ENCODE data around the gene MARCHF9. TPM values are rescaled to one million over a fixed set of nuclear protein-coding genes. Genes with fewer than 3 reads are reported as not detected.

MARCHF9 gene
- polyA plus RNA-seq, 3 donors = 17.7 to 24.1 (median 23.4) TPM

DNA sequence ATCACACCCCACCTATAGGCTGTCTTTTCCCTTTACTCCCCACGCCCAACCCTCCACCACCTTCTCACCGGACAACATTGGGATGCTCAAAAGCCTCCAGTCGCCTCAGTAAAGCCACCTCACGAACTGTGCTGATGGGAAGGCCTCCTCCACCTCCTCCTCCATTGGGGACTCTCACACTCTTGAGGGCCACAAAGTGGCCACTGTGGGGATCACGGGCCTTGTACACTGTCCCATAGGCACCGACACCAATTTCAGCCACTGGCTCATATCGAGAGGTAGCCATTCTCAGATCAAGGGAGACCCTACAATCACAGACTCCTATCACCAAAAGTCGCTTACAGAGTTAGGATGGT, 3.5 kb upstream of the MARCHF9 start:
- no peak for DNase-seq

DNA sequence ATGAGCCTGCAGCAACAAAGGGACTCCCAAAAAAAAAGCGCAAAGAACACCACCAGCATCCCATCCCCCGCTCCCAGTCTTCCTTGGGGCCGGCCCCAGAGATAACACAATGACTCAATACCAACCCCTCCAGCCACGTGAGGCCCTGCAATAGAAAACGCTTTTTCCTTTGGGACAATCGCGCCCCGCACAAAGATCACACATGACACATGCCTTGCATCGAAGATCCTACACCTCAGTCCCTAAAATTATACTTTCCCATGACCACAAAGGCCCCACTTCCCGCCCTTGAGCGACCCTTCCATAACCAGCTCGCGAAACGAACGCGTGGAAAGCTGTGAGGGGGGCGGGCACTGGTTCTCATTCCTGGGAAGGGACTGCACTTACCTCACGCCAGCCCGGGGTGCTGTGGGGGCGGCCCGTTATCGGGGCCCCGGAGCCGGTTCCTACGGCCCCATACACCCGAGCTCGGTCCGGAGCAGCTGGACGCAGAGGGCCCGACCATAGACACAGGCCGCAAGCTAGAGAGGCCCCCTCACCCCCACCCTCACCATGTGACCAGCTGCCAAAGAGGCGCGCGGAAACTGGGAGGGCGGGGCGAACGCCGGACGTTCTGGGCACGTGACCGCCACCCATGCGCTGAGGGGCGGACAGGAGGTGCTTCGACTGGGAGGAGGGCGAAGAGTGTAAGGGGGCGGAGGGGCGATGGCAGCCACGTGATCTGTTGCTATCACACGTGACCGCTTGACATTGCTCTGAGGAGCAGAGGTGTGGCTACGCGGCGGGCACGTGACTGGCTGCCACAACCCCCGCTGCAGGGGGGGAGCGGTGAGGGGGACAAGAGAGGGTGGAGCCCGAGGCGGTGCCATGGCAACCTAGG, 2.9 kb upstream of the MARCHF9 start, which contains the start of gene CDK4:
Gene CDK4, minus strand, starts transcription at position 523 of the 880 bp plus-strand sequence. CDS start 593 bp downstream, outside the sequence.
- peak; percentile 99 for DNase-seq

DNA sequence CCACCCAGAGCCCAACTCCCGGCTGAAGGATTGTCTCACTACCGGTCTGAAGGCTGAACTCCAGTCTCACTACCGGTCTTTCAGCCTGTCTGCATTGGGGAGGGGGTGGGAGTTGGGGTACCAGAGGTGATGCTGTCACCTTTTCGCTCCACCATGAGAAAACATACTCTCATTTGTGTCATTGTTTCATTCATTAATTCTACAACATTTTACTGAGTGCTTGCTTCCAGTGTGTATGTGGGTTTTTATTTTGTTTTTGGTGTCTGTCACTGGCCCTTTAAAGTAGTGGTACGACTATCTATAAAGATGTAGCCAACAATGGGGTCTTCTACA, 2.3 kb upstream of the MARCHF9 start:
- DNase-seq = no peak

DNA sequence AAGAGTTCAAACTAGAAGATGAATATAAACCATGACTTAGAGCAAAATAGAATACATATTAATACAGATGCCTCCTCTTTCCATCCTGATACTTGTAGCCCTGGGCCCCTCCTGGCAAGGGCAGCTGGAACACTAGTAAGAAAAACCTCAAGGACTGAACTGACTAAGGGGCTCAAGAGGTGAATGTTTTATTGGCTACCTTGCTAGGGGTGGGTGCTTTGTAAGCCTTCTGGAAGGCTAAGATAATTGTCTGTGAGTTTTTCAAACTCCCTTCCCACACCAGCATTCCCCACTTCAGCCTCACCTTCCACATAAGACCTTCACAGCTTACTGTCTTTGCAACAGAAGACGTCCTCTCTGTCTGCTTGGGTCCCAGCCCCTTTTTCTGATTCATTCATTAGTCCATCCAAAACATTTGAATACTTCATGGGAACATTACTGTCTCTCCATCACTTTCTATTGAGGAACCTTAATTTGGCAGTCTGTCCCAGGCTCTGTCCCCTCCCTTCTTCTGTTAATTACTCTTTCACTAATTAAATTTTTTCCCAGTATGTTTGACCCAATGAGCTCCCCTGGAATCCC, 1.1 kb upstream of the MARCHF9 start:
- no peak for DNase-seq

DNA sequence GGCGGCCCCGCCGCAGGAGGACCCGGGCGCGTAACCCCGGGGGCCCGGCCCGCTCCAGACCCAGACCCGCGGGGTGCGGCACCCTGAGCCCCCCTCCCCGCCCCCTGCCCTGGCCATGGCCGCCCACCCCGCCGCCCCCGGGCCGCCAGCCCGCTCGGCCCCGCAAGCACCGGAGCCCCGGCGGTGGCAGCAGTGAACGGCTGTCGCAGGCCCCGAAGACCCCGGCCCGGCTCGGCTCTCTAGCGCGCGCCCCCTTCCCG, 221 bp downstream of the MARCHF9 start:
- no peak for DNase-seq

DNA sequence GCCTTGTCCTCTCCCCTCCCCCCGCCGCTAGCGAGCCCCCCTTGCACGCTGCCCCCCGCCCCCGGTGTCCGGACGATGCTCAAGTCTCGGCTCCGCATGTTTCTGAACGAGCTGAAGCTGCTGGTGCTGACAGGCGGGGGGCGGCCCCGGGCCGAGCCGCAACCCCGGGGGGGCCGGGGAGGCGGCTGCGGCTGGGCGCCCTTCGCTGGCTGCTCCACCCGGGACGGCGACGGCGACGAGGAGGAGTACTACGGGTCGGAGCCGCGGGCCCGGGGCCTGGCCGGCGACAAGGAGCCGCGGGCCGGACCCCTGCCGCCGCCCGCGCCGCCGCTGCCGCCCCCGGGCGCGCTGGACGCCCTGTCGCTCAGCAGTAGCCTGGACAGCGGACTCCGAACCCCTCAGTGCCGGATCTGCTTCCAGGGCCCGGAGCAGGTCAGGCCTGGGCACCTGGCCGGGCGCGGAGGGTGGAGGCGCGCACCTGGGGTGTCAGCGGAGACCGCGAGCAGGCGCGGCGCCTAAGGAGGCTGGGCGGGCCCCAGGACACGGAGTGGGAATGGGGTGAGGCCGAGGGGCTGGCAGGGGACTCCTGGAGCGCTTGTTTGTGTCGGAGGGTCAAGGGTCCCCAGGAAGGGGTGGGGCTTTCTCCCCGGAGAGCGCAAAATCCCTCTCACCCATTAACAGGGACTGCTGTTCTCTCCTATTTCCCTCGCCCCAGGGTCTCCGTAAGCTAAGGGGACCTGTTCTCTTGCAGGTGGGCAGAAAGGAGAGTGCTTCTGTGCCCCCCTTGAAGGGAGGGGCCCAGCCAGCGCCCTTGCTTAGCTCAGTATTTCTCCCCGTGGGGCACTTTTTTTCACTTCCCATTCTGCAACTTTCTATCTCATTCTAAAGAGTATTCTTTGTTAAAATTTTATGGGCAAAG, 810 bp downstream of the MARCHF9 start:
- no peak for DNase-seq

DNA sequence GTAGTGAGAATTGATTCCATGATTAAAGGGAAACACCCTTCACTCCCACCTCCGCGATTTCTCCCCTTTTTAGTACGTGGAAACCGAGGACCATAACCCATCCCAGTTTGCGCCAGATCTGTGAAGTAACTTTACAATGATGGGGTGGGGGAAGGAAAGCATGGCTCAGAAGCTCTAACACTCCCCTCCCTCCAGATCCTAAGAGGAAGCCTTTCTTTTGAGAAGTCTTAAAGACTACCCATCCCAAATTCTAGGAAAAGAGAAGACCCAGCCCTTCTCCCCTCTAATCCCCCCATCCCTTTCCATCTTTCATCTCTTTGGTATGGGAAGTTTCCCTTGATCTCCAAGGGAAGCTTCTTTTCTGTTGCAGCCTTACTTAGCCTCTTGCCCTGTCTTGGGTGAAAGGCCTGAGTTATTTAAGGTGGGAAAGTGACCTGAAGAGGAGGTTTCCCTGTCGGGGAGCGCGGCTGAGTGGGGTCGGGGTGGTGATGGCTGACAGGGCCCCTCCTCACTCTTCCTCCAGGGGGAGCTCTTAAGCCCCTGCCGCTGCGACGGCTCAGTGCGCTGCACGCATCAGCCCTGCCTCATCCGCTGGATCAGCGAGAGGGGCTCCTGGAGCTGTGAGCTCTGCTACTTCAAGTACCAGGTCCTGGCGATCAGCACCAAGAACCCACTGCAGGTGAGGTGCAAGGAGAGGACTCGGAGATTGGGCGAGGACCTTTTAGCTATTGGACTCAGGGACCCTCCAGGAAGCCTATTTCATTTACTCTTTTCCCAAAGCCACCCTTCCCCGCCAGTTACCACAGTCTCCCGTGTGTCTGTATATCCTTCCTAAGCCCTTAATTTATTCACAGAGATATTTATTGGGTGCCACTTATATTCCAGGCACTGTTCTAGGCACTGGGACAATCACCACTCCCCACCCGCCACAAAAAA, 1.8 kb downstream of the MARCHF9 start:
- no peak for DNase-seq

DNA sequence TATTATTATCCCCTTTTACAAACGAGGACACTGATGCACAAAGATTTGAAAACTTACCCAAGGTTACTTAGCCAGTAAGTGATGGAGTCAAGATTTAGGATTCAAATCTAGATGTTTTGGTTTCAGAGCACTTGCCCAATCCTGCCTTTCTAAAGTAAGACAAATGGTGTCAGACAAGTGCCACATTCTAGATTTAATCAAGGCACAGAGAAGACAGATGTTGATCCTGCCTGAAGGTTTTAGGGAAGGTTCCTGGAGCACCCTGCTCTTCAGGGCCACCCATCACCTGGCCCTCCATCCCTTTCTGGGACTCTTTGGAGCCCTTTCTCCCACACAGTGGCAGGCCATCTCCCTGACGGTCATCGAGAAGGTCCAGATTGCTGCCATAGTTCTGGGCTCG, 2.9 kb downstream of the MARCHF9 start:
- DNase-seq = no peak

DNA sequence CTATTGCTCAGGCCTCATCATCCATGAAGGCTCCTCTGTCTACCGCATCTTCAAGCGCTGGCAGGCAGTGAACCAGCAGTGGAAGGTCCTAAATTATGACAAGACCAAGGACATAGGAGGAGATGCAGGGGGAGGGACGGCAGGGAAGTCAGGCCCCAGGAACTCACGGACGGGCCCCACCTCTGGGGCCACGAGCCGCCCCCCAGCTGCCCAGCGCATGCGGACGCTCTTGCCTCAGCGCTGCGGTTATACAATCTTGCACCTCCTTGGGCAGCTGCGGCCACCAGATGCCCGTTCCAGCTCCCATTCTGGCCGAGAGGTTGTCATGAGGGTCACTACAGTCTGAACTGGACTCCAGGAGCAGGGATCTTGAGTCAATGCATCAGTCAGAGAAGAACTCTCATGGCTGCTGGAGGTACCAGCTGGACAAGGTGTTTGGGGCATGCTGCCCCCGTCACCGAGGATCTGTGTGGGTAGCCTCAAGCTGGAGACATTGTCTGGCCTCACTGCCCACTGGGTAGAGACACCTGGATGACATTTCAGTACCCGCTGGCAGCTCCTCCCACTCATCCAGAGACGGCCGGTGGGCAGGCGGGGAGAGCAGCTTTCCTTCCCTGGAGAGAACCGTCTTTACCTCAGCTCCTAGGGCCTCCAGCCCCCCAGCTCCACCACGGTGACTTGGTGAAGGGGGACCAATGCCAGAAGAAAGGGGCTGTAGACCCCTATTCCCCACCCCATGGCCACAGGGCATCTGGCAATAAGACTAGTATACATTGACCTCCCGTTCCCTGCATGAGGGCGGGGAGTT, 3.9 kb downstream of the MARCHF9 start:
- DNase-seq = no peak

DNA sequence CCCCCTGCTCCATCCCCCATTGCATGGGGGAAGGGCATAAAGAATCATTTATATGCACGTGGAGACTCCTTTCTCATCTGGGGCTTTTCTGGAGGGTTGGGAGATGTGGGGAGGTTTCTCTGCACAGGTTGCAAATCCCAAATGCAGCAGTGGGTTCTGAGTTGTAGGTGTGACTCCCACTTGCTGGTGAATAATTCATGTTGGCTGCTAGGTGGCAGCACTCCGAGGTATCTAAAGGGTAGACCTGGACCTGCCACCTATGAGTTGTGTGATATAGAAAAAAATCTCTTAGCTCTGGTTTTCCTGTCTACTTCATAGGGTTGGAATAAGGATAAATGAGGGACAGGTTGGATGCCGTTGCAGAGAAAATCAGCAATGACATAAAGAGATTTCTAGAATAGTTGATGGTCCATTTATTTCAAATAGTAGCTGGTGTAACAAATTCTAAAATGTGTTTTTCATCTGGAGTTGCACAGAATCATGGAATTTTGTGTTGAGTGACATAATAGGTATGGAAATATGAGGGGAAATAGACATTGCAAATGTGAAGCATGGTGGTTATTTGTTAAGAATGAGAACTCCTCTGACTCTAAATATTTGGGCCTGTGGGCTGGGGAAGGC, 4.6 kb downstream of the MARCHF9 start:
- no peak for DNase-seq

DNA sequence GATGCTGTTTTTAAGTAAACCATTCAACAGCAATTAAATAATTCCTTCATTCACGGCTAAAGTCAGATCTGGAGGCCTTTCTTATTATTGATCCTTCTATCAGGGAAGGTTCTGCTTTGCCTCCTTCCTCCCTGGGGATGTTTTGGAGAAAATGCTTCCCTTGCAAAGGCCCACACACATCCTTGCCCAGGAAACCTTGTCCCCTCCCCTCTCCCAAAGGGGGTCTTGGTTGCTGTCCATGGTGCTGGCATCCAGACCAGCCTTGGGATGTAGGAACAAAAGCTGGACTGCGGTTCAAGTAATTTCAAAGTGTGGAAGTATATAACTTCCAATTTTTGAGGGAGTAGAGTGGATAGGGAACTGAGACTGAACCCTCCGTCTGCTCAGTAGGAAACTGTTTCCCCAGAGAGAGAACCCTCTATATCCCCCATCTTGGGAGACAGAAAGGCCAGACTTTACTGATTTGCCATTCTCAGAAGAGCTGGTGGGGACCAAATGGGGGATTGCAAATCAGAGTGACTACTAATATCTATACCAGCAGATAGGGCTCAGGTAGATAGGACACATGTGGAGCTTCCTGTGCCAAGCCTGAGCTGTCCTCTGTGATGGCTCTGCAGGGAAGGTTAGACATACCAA, 5.6 kb downstream of the MARCHF9 start:
- DNase-seq = no peak

DNA sequence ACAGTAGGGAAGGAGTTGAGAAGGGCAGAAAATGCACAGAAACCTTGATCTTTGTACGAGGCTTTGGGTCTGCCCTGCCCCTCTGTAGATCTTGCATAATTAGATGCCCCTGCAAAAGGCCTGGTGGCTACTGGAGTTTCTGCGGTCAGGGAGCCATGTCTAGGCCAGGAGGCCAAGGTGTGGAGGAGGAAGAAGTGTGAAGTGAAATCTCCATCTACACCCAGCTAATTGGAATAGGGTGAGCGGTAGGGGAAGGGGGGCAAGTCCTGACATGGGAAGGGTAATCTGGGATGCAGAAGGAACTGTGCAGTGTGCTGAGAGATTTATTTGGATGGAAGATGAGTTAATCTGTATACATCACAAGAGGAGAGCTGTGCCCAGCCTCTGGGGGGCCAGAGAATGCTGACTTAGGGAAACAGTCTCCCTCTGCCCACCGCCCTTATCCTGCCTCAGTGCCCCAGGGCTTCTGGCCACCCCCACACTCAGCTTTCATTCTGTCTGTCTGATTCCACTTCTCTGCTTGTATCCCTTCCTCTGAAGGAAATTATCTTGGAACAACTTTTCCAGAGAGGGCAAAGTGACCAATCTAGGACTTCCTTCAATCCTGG, 6.6 kb downstream of the MARCHF9 start:
- DNase-seq = no peak

DNA sequence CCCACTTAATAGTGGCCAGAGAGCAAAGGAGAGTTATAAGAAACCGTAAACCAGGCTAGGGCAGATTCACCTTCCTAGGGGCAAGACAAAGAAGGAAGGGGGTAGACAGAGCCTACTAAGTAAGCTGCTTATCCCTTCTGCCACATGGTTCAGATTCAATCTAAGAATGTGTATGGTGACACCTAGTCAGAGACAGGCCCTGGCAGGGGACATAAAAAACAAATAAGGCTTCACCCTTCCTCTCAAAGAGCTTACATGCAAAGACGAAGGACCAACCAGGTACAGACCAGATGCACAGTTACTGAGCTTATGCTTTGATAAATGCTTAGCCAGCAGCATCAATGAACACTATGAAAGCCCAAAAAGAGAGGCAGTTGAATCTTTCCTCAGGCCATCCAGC, 7.6 kb downstream of the MARCHF9 start:
- DNase-seq = no peak

DNA sequence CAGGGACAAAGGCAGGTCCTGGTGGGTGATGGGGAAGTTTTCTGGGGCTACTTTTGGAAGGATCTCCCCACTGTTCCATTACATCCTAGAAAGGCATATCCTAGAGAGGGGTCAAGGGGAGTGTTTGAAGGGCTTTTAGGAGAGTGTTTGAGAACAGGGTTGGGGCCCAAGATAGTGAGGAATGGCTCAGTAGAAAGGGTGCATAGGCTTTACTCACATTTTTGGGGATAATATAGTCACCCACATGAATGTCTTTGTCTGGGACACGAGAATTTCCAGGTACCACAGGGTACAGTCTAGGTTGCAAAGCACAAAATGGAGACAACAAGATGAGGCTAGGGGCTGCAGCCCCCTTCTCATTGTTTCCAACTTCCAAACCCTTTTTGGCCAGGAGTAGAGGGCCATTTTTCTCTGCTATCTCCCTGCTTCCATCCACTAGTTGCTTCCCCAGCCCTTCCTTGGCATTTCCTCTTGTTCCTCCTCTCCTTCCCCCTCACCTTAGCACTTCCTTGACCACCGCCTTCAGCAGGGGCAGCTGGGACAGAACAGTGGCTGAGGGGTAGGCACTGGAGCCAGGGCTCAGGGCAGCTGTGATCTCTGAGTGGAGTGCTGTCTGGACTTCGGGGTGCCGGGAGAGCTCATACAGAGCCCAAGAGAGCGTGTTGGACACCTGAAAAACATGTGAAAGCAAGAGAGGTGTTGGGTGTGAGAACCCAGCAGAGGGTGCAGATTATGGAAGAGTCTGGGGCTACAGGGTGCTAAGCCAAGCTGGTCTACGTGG, 9.2 kb downstream of the MARCHF9 start:
- DNase-seq = no peak

DNA sequence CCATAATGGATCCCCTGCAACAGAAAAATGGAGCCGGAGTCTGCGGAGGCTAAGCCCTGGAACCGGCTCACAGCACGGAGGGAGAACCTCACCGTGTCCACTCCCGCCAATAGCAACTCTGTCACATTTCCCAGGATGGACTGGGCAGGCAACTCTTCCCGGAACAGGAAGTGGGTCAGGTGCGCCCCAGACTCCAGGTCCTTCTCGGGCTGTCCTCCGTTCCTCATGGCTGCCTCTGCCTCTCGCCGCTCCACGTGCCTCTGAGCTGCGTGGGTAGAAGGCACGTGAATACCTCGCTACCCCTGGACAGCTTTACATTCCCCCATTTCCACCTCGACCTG, 9.7 kb downstream of the MARCHF9 start:
- no peak for DNase-seq

DNA sequence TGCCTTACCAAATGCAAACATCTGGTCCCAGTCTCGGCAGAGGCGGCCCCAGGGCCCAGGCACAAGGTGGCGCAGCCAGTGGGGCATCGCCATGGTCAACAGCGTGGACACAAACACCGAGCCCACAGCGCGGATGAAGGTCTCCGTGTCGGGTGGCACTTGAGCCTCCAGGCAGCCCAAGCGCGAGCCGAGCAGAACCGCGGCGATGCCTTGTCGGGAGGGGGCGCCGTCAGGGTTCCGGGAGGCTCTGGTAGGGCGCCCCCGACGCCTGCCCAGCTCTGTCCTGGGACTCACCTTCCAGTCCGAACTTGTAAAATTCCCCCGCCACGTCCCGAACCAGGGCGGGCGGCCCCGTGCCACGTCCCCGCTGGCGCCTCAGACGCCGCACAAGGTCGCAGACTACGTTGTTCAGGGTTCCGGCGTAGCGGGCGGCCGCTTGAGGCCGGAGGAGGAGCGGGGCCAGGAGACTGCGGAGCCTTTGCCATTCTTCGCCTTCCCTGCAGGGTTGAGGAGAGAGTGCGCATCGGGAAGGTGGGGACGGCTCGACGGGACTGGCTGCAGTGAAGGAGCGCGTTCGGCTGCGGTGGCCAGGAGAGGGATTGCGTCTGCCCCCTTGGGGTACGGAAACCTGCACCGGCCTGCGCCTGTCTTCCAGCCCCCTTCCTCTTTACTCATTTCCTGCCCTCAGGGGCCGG, 10.2 kb downstream of the MARCHF9 start:
- no peak for DNase-seq

DNA sequence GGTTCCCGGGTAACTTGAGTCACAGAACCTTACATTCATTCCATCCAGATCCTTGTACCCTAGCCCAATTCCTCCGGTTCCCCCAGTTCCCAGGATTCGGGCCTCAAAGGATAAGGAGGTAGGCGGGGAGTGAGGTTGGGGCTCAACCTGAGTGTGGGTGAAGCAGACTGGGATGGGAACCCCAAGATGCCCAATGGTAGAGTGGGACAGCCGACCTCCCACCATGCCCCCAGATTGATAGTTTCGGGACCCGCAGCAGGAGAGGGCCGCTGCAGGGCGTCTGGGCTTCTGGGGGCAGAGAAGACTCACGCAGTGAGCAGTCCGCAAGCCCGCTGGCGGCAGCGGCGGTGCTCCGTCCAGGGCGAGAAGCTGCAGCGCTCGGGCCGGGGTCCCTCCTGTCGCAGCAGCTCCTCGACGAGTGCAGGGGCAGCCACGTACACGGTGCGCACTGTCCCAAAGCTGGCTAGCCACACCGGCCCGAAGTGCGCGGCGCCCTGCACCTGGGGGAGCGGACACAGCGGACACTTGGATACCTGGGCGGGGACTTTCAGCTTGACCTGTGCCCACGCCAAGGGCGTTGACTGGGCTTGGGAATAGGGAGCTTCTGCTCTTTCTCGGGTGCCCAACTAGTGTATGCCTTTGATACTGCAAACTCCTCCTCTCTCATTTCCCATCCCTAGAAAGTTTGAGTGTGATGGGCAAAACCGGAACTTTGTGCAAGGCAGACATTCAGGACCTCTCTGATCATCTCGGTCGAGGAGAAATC, 11.0 kb downstream of the MARCHF9 start:
- DNase-seq = no peak
